OCI-LY1 (cell line): ENCODE results near the gene OPN4.
"Not testable (repeated sequence)": the region's sequence is repeated elsewhere in the genome, so short reads cannot be mapped to it uniquely, and the experiment has no call there.

Source experiments
- H2AFZ ChIP-seq: fragments of 200-600 bp; sonication (generic), shearing (Covaris generic); 2 replicates; pipeline ENCODE4 v1.6.0; 2014; ENCODE audit warnings: antibody characterized with exemption, mild to moderate bottlenecking, low read length
- H3F3A ChIP-seq: fragments of 200-600 bp; sonication (generic), shearing (Covaris generic); 2 replicates; pipeline ENCODE4 v1.6.0; 2014; ENCODE audit warnings: mild to moderate bottlenecking, antibody characterized with exemption, low read length, moderate library complexity; ENCODE audit not compliant: insufficient read depth
- H3K27ac ChIP-seq: fragments of 200-600 bp; sonication (generic); 2 replicates; pipeline ENCODE4 v1.5.1; 2014; ENCODE audit warnings: low read length, mixed run types, mild to moderate bottlenecking, low read depth; ENCODE audit not compliant: poor library complexity, severe bottlenecking
- H3K27me3 ChIP-seq: fragments of 200-600 bp; sonication (generic); 2 replicates; pipeline ENCODE4 v1.6.0; 2014; ENCODE audit warnings: antibody characterized with exemption, mild to moderate bottlenecking, low read length, moderate library complexity; ENCODE audit not compliant: insufficient read depth
- H3K36me3 ChIP-seq: fragments of 200-600 bp; sonication (generic); 2 replicates; pipeline ENCODE4 v1.6.1; 2014; ENCODE audit warnings: mild to moderate bottlenecking, antibody characterized with exemption, low read length, moderate library complexity, mixed read lengths; ENCODE audit not compliant: insufficient read depth
- H3K4me1 ChIP-seq: fragments of 200-600 bp; sonication (generic); 2 replicates; pipeline ENCODE4 v1.5.1; 2014; ENCODE audit warnings: mild to moderate bottlenecking, low read length, moderate library complexity; ENCODE audit not compliant: insufficient read depth, severe bottlenecking
- H3K4me2 ChIP-seq: fragments of 200-600 bp; sonication (generic), shearing (Covaris generic); 2 replicates; pipeline ENCODE4 v1.6.1; 2014; ENCODE audit warnings: low read length
- H3K4me3 ChIP-seq: fragments of 200-600 bp; sonication (generic); 2 replicates; pipeline ENCODE4 v1.5.1; 2014; ENCODE audit warnings: low read length, low read depth, mild to moderate bottlenecking, mixed read lengths; ENCODE audit not compliant: poor library complexity, severe bottlenecking
- H3K79me2 ChIP-seq: fragments of 200-600 bp; shearing (Covaris generic); 2 replicates; pipeline ENCODE4 v1.6.1; 2016; ENCODE audit warnings: mixed run types, low read length, mixed read lengths; ENCODE audit not compliant: insufficient read depth
- H3K9ac ChIP-seq: fragments of 200-600 bp; sonication (generic), shearing (Covaris generic); 2 replicates; pipeline ENCODE4 v1.6.1; 2014; ENCODE audit warnings: mild to moderate bottlenecking, low read length, mixed read lengths
- H3K9me2 ChIP-seq: fragments of 200-600 bp; sonication (generic), shearing (Covaris generic); 2 replicates; pipeline ENCODE4 v1.6.1; 2014; ENCODE audit warnings: low read depth, mild to moderate bottlenecking, low read length, mixed read lengths
- H3K9me3 ChIP-seq: fragments of 200-600 bp; shearing (Covaris generic); 2 replicates; pipeline ENCODE4 v1.6.1; 2014; ENCODE audit warnings: low read length, mixed read lengths
- H4K20me1 ChIP-seq: fragments of 200-600 bp; sonication (generic), shearing (Covaris generic); 2 replicates; pipeline ENCODE4 v1.6.0; 2016; ENCODE audit warnings: mild to moderate bottlenecking, low read length; ENCODE audit not compliant: insufficient read depth
- EZH2 ChIP-seq: fragments of 200-600 bp; sonication (generic), shearing (Covaris generic); IDR thresholded peaks from 2 replicates; pipeline ENCODE4 v1.8.0; 2017; ENCODE audit warnings: borderline replicate concordance, mixed run types, mild to moderate bottlenecking, antibody characterized with exemption, low read length, moderate library complexity, mixed read lengths
- TF ChIP-seq, protein P1 (sequence below): fragments of 200-600 bp; sonication (generic), shearing (Covaris generic); IDR thresholded peaks from 2 replicates; pipeline ENCODE4 v1.5.1; 2017; ENCODE audit warnings: mild to moderate bottlenecking, antibody characterized with exemption, low read length, moderate library complexity, mixed read lengths

Gene OPN4

DNA sequence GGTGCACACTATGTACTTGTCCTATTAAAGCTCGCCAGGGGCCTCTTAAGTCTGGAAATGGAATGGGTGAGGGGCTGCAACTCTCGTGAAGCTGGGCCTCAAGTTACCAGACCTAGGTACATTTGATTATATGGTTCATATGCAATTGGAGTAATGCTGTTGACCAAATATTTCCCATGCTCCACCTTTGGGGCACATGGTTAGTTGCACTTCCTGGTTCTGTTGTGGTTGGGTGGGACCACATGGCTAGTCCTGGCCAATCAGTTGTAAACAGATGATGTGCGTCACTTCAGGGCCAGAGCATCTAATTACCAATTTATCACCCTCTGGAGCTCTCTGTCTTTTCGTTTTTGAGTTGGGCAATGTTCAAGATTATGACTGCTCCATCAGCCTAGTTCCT lies 39.5 kb upstream of the OPN4 start:
- Histone ChIP-seq H3K9me2 (no peaks in the 10 kb centered on the region), H3K27ac (no peak overlapping the region), H3K36me3 (no peaks in the 10 kb centered on the region; the same call in 1 of the 2 replicates), H3K4me1 (no peaks in the 10 kb centered on the region), H4K20me1 (no peaks in the 10 kb centered on the region), H3K9me3 (no peaks in the 10 kb centered on the region), H2AFZ (peak overlapping the region; percentile 83; the same call in 1 of the 2 replicates), H3K4me3 (no peak overlapping the region), H3K4me2 (no peak overlapping the region), H3K9ac (no peak overlapping the region), H3F3A (no peaks in the 10 kb centered on the region), H3K27me3 (no peaks in the 10 kb centered on the region), H3K79me2 (no peaks in the 10 kb centered on the region)
- no peak for TF ChIP-seq EZH2
- TF ChIP-seq, protein P1, sequence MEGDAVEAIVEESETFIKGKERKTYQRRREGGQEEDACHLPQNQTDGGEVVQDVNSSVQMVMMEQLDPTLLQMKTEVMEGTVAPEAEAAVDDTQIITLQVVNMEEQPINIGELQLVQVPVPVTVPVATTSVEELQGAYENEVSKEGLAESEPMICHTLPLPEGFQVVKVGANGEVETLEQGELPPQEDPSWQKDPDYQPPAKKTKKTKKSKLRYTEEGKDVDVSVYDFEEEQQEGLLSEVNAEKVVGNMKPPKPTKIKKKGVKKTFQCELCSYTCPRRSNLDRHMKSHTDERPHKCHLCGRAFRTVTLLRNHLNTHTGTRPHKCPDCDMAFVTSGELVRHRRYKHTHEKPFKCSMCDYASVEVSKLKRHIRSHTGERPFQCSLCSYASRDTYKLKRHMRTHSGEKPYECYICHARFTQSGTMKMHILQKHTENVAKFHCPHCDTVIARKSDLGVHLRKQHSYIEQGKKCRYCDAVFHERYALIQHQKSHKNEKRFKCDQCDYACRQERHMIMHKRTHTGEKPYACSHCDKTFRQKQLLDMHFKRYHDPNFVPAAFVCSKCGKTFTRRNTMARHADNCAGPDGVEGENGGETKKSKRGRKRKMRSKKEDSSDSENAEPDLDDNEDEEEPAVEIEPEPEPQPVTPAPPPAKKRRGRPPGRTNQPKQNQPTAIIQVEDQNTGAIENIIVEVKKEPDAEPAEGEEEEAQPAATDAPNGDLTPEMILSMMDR = no peak

- not testable (repeated sequence) for H3K4me3 ChIP-seq, H3K36me3 ChIP-seq, H4K20me1 ChIP-seq, H3K4me2 ChIP-seq, H2AFZ ChIP-seq, H3K79me2 ChIP-seq, H3K4me1 ChIP-seq, H3K27me3 ChIP-seq, H3K9me2 ChIP-seq, H3K9me3 ChIP-seq, H3K27ac ChIP-seq, H3K9ac ChIP-seq, H3F3A ChIP-seq
Measured at GRCh38 chr10:86617278-86617677, 37.1 kb upstream of the OPN4 start.

DNA sequence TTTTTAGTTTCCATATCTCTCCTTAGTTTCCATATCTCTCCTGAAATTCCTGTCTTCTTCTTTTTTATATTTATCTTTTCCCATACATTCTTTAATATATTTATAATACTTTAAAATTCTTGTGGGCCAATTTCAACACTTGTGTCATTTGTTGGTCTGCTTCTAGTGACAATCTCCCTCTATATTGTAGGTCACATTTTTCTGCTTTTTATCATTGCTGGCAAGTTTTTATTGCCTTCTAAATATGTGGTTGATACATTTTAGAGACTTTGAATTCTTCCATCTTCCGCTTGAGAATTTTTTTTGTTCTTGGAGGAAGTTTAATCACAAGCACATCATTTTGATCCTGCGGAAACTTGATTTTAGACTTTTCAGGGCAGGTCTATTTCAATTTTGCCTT lies 26.0 kb upstream of the OPN4 start:
- H3K4me3 ChIP-seq = no peak overlapping the region
- H3K4me1 ChIP-seq = no peaks in the 10 kb centered on the region
- H3K27ac ChIP-seq = no peak overlapping the region
- H3K9me2 ChIP-seq = no peaks in the 10 kb centered on the region
- no peaks in the 10 kb centered on the region for H3K79me2 ChIP-seq
- H4K20me1 ChIP-seq = no peaks in the 10 kb centered on the region
- no peak overlapping the region for H2AFZ ChIP-seq
- H3F3A ChIP-seq = no peaks in the 10 kb centered on the region
- no peaks in the 10 kb centered on the region for H3K9me3 ChIP-seq
- no peaks in the 10 kb centered on the region for H3K36me3 ChIP-seq
- TF ChIP-seq, protein P1 = no peak
- TF ChIP-seq EZH2 = no peak
- H3K9ac ChIP-seq = no peak overlapping the region
- no peaks in the 10 kb centered on the region for H3K27me3 ChIP-seq
- no peak overlapping the region for H3K4me2 ChIP-seq

DNA sequence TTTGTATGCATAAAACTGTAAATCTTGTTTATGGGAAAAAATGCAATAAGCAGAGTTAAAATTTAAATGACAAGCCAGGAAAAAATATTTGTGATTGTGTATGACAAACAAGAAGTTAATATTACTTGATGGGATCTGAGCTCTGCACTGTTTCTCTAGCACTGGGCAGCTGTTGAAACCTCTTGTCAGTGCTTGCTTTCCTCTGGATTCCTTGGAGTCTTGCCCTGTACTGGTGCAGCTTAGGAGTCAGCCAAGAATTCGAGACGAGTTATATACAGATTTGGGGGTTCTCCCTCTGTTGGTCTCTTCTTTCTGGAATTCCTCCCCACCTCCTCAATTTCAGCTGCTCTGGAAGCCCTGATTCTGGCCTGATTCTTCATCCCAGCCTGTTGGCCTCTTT lies 24.3 kb upstream of the OPN4 start:
- no peaks in the 10 kb centered on the region for H3K9me2 ChIP-seq
- H3K79me2 ChIP-seq = no peaks in the 10 kb centered on the region
- H3K4me1 ChIP-seq = no peaks in the 10 kb centered on the region
- no peak overlapping the region for H3K27ac ChIP-seq
- H3K9me3 ChIP-seq = no peaks in the 10 kb centered on the region
- H3K27me3 ChIP-seq = no peaks in the 10 kb centered on the region
- no peak overlapping the region for H3K4me2 ChIP-seq
- no peak for TF ChIP-seq EZH2
- TF ChIP-seq, protein P1 = no peak
- H2AFZ ChIP-seq = no peak overlapping the region
- no peak overlapping the region for H3K9ac ChIP-seq
- H3K36me3 ChIP-seq = no peaks in the 10 kb centered on the region
- no peaks in the 10 kb centered on the region for H4K20me1 ChIP-seq
- H3K4me3 ChIP-seq = no peak overlapping the region
- no peaks in the 10 kb centered on the region for H3F3A ChIP-seq
